ENCODE results near the gene C4orf50.

The C4orf50 gene

GRCh38 chr4:6018331-6018730 lies at the start of gene C4orf50:
TSS of gene C4orf50 (minus strand) at chr4:6018431.
- DNase-seq (ENCODE audit: low read depth in 2 of 2) = no peak

- DNase-seq (ENCODE audit: low read depth in 2 of 2) = no peak
Observed at GRCh38 chr4:6065934-6066590, 47.8 kb upstream of the C4orf50 start.

GRCh38 chr4:6065166-6065565 lies 46.9 kb upstream of the C4orf50 start:
- no peak for DNase-seq (ENCODE audit: low read depth in 2 of 2)

- no peak for DNase-seq (ENCODE audit: low read depth in 2 of 2)
Observed at GRCh38 chr4:6064383-6064782, 46.2 kb upstream of the C4orf50 start.

GRCh38 chr4:6063684-6064083 lies 45.5 kb upstream of the C4orf50 start:
- DNase-seq (ENCODE audit: low read depth in 2 of 2) = no peak

GRCh38 chr4:6062133-6062532 lies 43.9 kb upstream of the C4orf50 start:
- DNase-seq (ENCODE audit: low read depth in 2 of 2) = no peak

- DNase-seq (ENCODE audit: low read depth in 2 of 2) = no peak
Observed at GRCh38 chr4:6059375-6059805, 41.2 kb upstream of the C4orf50 start.

GRCh38 chr4:6058531-6059374 lies 40.5 kb upstream of the C4orf50 start:
- DNase-seq (ENCODE audit: low read depth in 2 of 2) = no peak

GRCh38 chr4:6056976-6057766 lies 38.9 kb upstream of the C4orf50 start:
- DNase-seq (ENCODE audit: low read depth in 2 of 2) = no peak

- no peak for DNase-seq (ENCODE audit: low read depth in 2 of 2)
Observed at GRCh38 chr4:6055436-6055835, 37.2 kb upstream of the C4orf50 start.

- no peak for DNase-seq (ENCODE audit: low read depth in 2 of 2)
Observed at GRCh38 chr4:6055030-6055429, 36.8 kb upstream of the C4orf50 start.

- DNase-seq (ENCODE audit: low read depth in 2 of 2) = no peak
Observed at GRCh38 chr4:6054162-6054922, 36.1 kb upstream of the C4orf50 start.

- DNase-seq (ENCODE audit: low read depth in 2 of 2) = no peak
Observed at GRCh38 chr4:6052679-6053078, 34.4 kb upstream of the C4orf50 start.

- no peak for DNase-seq (ENCODE audit: low read depth in 2 of 2)
Observed at GRCh38 chr4:6050551-6050950, 32.3 kb upstream of the C4orf50 start.

- no peak for DNase-seq (ENCODE audit: low read depth in 2 of 2)
Observed at GRCh38 chr4:6049985-6050384, 31.8 kb upstream of the C4orf50 start.

- no peak for DNase-seq (ENCODE audit: low read depth in 2 of 2)
Observed at GRCh38 chr4:6049278-6049677, 31.0 kb upstream of the C4orf50 start.

GRCh38 chr4:6048537-6048936 lies 30.3 kb upstream of the C4orf50 start:
- no peak for DNase-seq (ENCODE audit: low read depth in 2 of 2)

- DNase-seq (ENCODE audit: low read depth in 2 of 2) = no peak
Observed at GRCh38 chr4:6047130-6047673, 29.0 kb upstream of the C4orf50 start.

GRCh38 chr4:6046526-6047129 lies 28.4 kb upstream of the C4orf50 start:
- no peak for DNase-seq (ENCODE audit: low read depth in 2 of 2)

- no peak for DNase-seq (ENCODE audit: low read depth in 2 of 2)
Observed at GRCh38 chr4:6044805-6045204, 26.6 kb upstream of the C4orf50 start.

- no peak for DNase-seq (ENCODE audit: low read depth in 2 of 2)
Observed at GRCh38 chr4:6044276-6044675, 26.0 kb upstream of the C4orf50 start.
